Liver (tissue), 9 donors: ENCODE measurements around the gene KRTAP10-5. TPM values are rescaled to one million over a fixed set of nuclear protein-coding genes. Genes with fewer than 3 reads are reported as not detected.

ENCODE experiments used
- DNase-seq: peaks from one replicate; pipeline ENCODE4 v3.0.0-alpha.2; 2017; ENCODE audit warnings: low spot score
- H3K27ac ChIP-seq, 2 donors: one replicate each; pipeline ENCODE4 v1.7.0; 2013; ENCODE audit warnings: inconsistent platforms in 2 of 2, low read length in 2 of 2, control low read depth in 1 of 2, low read depth in 1 of 2, mild to moderate bottlenecking in 1 of 2
- H3K27me3 ChIP-seq, 4 donors: one replicate each; pipeline versions ENCODE4 v1.6.1 to v1.7.0; 2013; ENCODE audit warnings: low read length in 3 of 4, inconsistent platforms in 1 of 4, mild to moderate bottlenecking in 1 of 4, moderate library complexity in 1 of 4; ENCODE audit not compliant: control insufficient read depth in 4 of 4, insufficient read depth in 4 of 4
- H3K36me3 ChIP-seq, 4 donors: one replicate each; pipeline versions ENCODE4 v1.6.1 to v1.7.0; 2013; ENCODE audit warnings: low read length in 3 of 4, mild to moderate bottlenecking in 3 of 4, low read depth in 1 of 4, moderate library complexity in 1 of 4; ENCODE audit not compliant: control insufficient read depth in 4 of 4, insufficient read depth in 3 of 4
- H3K4me1 ChIP-seq, 4 donors: one replicate each; pipeline versions ENCODE4 v1.6.1 to v1.7.0; 2013; ENCODE audit warnings: low read length in 3 of 4, mild to moderate bottlenecking in 3 of 4, moderate library complexity in 1 of 4; ENCODE audit not compliant: control insufficient read depth in 4 of 4, insufficient read depth in 4 of 4
- H3K4me3 ChIP-seq, 3 donors: one replicate each; pipeline versions ENCODE4 v1.6.1 to v1.7.0; 2013; ENCODE audit warnings: low read length in 3 of 3, control low read depth in 1 of 3, low read depth in 1 of 3, mild to moderate bottlenecking in 1 of 3
- H3K9ac ChIP-seq, 2 donors: one replicate each; pipeline ENCODE4 v1.7.0; 2013; ENCODE audit warnings: low read length in 2 of 2, mild to moderate bottlenecking in 2 of 2, moderate library complexity in 2 of 2, control low read depth in 1 of 2, low read depth in 1 of 2
- H3K9me3 ChIP-seq, 4 donors: one replicate each; pipeline versions ENCODE4 v1.6.1 to v1.7.0; 2013; ENCODE audit warnings: low read length in 3 of 4; ENCODE audit not compliant: control insufficient read depth in 4 of 4
- EGR1 ChIP-seq, 2 donors: IDR thresholded peaks; 2 replicates each; pipeline ENCODE4 v1.6.1; 2016 to 2018; ENCODE audit warnings: antibody characterized with exemption in 2 of 2, low read depth in 2 of 2
- FOXA1 ChIP-seq: IDR thresholded peaks from 2 replicates; pipeline ENCODE4 v1.6.1; 2016; ENCODE audit warnings: antibody characterized with exemption
- FOXA2 ChIP-seq: IDR thresholded peaks from 2 replicates; pipeline ENCODE4 v1.6.1; 2016; ENCODE audit warnings: antibody characterized with exemption
- JUND ChIP-seq, 2 donors: IDR thresholded peaks; 2 replicates each; pipeline ENCODE4 v1.6.1; 2016; ENCODE audit warnings: antibody characterized with exemption in 2 of 2
- NR2F2 ChIP-seq: IDR thresholded peaks from 2 replicates; pipeline ENCODE4 v1.6.1; 2016; ENCODE audit warnings: antibody characterized with exemption
- RAD21 ChIP-seq, 2 donors: IDR thresholded peaks; 2 replicates each; pipeline ENCODE4 v1.6.1; 2016; ENCODE audit warnings: antibody characterized with exemption in 2 of 2, mild to moderate bottlenecking in 2 of 2
- SP1 ChIP-seq: IDR thresholded peaks from 2 replicates; pipeline ENCODE4 v1.6.1; 2018; ENCODE audit warnings: antibody characterized with exemption, mild to moderate bottlenecking
- TAF1 ChIP-seq: conservative IDR thresholded peaks from 2 replicates; pipeline ENCODE4 v1.6.1; 2016; ENCODE audit warnings: antibody characterized with exemption, mild to moderate bottlenecking
- YY1 ChIP-seq: IDR thresholded peaks from 2 replicates; pipeline ENCODE4 v1.6.1; 2016; ENCODE audit warnings: antibody characterized with exemption, mild to moderate bottlenecking
- WGBS: extraction: QIAGEN DNeasy Blood & Tissue Kit; methylation state at CpG from one replicate; pipeline ENCODE4 v1.1.7; 2013; 5-methylcytosine and 5-hydroxymethylcytosine counted together
- polyA plus RNA-seq, 2 donors: library from polyadenylated mRNA; stranded (reverse) in 1 of 2; unstranded in 1 of 2; fragments of 200-250 nt in 1 of 2; fragments of >200 nt in 1 of 2; fragmentation: Nextera tagmentation in 1 of 2; extraction: Ambion mirVana in 1 of 2; gene quantifications; one replicate each; pipeline versions ENCODE4 v1.2.1 to v1.2.3, GENCODE V29; 2013 to 2015
- total RNA-seq, 2 donors: library from RNA; depleted of rRNA; stranded (reverse); fragments of >200 nt; gene quantifications; one replicate each; pipeline ENCODE4 v1.2.3, GENCODE V29; 2014
- TF ChIP-seq, protein P1 (sequence below): fragments of 150-350 bp; IDR thresholded peaks from 2 replicates; pipeline ENCODE4 v1.5.1; 2017; ENCODE audit warnings: improper control_type of control experiment, low read depth, low read length; ENCODE audit not compliant: missing input control
- TF ChIP-seq, protein P2 (sequence below): IDR thresholded peaks from 2 replicates; pipeline ENCODE4 v1.6.1; 2016; ENCODE audit warnings: antibody characterized with exemption
- TF ChIP-seq, protein P3 (sequence below): IDR thresholded peaks from 2 replicates; pipeline ENCODE4 v1.6.1; 2016; ENCODE audit warnings: antibody characterized with exemption
- TF ChIP-seq, protein P4 (sequence below): IDR thresholded peaks from 2 replicates; pipeline ENCODE4 v1.6.1; 2016; ENCODE audit warnings: antibody characterized with exemption, mild to moderate bottlenecking
- donor health status: healthy.
- donor health status: healthy.
- donor health status: healthy.
- donor health status: healthy.
- donor health status: healthy.

Gene KRTAP10-5
- total and polyA plus RNA-seq, 4 donors: not detected

DNA sequence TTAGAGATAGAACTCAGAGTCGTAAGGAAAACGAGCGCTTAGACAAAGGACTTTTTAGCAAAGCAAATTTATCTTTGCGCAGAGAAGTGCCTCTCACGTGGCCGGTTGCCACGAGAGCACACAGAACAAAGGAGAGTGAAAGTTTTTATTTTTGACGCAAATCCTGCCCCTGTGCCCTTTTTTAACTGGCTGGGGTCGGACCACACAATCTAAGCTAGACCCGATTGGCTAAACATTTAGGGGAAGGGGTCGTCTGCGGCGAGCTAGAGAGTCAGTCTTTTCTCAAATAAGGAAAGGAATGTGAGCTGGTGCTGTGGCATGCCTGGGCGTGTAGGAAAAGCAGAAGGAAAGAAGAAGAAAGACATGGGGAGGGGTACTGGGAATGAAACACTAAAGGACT is 31.5 kb downstream of the KRTAP10-5 start:
- Histone ChIP-seq H3K27ac (no peak overlapping the region), H3K27me3 (peaks cover 0 to 2% (median 0%) of the 10 kb centered on the region in 4 donors), H3K9me3 (no peaks in the 10 kb centered on the region), H3K4me1 (no peaks in the 10 kb centered on the region), H3K4me3 (no peak overlapping the region), H3K36me3 (no peaks in the 10 kb centered on the region), H3K9ac (no peak overlapping the region)
- no peak for DNase-seq
- 35% methylated on average over 14 of the region's 14 CpGs for WGBS
- TF ChIP-seq SP1 (no peak), NR2F2 (no peak), RAD21 (IDR thresholded peaks at IDR 0.05) (no peak), JUND (IDR thresholded peaks at IDR 0.05) (no peak), EGR1 (IDR thresholded peaks at IDR 0.05; ENCODE audit: low read depth in 2 of 2) (no peak)
- TF ChIP-seq, protein P1, sequence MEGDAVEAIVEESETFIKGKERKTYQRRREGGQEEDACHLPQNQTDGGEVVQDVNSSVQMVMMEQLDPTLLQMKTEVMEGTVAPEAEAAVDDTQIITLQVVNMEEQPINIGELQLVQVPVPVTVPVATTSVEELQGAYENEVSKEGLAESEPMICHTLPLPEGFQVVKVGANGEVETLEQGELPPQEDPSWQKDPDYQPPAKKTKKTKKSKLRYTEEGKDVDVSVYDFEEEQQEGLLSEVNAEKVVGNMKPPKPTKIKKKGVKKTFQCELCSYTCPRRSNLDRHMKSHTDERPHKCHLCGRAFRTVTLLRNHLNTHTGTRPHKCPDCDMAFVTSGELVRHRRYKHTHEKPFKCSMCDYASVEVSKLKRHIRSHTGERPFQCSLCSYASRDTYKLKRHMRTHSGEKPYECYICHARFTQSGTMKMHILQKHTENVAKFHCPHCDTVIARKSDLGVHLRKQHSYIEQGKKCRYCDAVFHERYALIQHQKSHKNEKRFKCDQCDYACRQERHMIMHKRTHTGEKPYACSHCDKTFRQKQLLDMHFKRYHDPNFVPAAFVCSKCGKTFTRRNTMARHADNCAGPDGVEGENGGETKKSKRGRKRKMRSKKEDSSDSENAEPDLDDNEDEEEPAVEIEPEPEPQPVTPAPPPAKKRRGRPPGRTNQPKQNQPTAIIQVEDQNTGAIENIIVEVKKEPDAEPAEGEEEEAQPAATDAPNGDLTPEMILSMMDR: no peak

DNA sequence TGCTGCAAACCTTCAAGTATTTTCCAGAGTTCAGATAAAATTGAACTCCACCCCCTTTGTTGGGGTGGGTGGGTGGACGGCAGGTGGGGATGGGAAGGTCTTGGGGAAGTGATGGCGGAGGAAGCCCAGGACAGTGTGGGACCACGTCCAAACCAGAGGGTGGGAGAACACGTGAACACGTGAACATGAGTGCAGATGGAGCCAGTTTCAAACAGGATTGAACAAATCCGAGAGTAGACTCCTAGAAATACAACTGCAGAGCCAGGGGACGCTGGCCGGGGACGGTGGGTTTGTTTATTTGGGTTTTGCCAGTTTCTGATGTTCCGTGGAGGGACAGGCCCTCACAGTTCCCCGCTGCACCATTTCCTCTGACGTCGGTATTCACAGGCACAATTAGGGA is 32.0 kb downstream of the KRTAP10-5 start:
- no peak overlapping the region for H3K4me3 ChIP-seq
- no peak overlapping the region for H3K9ac ChIP-seq
- no peaks in the 10 kb centered on the region for H3K4me1 ChIP-seq
- 71% methylated on average over 13 of the region's 13 CpGs for WGBS
- TF ChIP-seq FOXA2 (no peak), YY1 (no peak), TAF1 (no peak), FOXA1 (no peak), NR2F2 (no peak), SP1 (no peak), JUND (IDR thresholded peaks at IDR 0.05) (no peak), EGR1 (IDR thresholded peaks at IDR 0.05; ENCODE audit: low read depth in 2 of 2) (no peak)
- TF ChIP-seq, protein P2, sequence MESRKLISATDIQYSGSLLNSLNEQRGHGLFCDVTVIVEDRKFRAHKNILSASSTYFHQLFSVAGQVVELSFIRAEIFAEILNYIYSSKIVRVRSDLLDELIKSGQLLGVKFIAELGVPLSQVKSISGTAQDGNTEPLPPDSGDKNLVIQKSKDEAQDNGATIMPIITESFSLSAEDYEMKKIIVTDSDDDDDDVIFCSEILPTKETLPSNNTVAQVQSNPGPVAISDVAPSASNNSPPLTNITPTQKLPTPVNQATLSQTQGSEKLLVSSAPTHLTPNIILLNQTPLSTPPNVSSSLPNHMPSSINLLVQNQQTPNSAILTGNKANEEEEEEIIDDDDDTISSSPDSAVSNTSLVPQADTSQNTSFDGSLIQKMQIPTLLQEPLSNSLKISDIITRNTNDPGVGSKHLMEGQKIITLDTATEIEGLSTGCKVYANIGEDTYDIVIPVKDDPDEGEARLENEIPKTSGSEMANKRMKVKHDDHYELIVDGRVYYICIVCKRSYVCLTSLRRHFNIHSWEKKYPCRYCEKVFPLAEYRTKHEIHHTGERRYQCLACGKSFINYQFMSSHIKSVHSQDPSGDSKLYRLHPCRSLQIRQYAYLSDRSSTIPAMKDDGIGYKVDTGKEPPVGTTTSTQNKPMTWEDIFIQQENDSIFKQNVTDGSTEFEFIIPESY: no peak
- TF ChIP-seq, protein P3, sequence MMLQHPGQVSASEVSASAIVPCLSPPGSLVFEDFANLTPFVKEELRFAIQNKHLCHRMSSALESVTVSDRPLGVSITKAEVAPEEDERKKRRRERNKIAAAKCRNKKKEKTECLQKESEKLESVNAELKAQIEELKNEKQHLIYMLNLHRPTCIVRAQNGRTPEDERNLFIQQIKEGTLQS: no peak
- TF ChIP-seq, protein P4, sequence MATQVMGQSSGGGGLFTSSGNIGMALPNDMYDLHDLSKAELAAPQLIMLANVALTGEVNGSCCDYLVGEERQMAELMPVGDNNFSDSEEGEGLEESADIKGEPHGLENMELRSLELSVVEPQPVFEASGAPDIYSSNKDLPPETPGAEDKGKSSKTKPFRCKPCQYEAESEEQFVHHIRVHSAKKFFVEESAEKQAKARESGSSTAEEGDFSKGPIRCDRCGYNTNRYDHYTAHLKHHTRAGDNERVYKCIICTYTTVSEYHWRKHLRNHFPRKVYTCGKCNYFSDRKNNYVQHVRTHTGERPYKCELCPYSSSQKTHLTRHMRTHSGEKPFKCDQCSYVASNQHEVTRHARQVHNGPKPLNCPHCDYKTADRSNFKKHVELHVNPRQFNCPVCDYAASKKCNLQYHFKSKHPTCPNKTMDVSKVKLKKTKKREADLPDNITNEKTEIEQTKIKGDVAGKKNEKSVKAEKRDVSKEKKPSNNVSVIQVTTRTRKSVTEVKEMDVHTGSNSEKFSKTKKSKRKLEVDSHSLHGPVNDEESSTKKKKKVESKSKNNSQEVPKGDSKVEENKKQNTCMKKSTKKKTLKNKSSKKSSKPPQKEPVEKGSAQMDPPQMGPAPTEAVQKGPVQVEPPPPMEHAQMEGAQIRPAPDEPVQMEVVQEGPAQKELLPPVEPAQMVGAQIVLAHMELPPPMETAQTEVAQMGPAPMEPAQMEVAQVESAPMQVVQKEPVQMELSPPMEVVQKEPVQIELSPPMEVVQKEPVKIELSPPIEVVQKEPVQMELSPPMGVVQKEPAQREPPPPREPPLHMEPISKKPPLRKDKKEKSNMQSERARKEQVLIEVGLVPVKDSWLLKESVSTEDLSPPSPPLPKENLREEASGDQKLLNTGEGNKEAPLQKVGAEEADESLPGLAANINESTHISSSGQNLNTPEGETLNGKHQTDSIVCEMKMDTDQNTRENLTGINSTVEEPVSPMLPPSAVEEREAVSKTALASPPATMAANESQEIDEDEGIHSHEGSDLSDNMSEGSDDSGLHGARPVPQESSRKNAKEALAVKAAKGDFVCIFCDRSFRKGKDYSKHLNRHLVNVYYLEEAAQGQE: no peak
- no peaks in the 10 kb centered on the region for H3K9me3 ChIP-seq
- no peak overlapping the region for H3K27ac ChIP-seq
- no peak for DNase-seq
- peaks cover 0 to 2% (median 0%) of the 10 kb centered on the region in 4 donors for H3K27me3 ChIP-seq
- no peaks in the 10 kb centered on the region for H3K36me3 ChIP-seq
